Natural killer cell (primary cell): ENCODE results near the gene ZBTB14. TPM values are rescaled to one million over a fixed set of nuclear protein-coding genes. Genes with fewer than 3 reads are reported as not detected.

Source experiments
- ATAC-seq, 3 donors: fragments of 150-1000 bp in 2 of 3; fragments of 200-7000 bp in 1 of 3; cut with Tn5 transposase; 1 replicate in 1 of 3; 2 replicates in 2 of 3; pipeline ENCODE4 v1.10.0; 2021; ENCODE audit warnings: mild to moderate bottlenecking in 2 of 3, moderate library complexity in 2 of 3
- DNase-seq, 2 donors: peaks; one replicate each; pipeline versions ENCODE4 v3.0.0 to v3.0.0-alpha.2; 2013 to 2021; ENCODE audit warnings: mixed read lengths in 1 of 2
- H3K27ac ChIP-seq: one replicate; pipeline ENCODE4 v1.5.1; 2013; ENCODE audit warnings: mild to moderate bottlenecking, low read length
- H3K27me3 ChIP-seq: one replicate; pipeline ENCODE4 v1.6.1; 2013; ENCODE audit warnings: low read length; ENCODE audit not compliant: control insufficient read depth, insufficient read depth
- H3K36me3 ChIP-seq: one replicate; pipeline ENCODE4 v1.6.1; 2013; ENCODE audit warnings: low read length; ENCODE audit not compliant: control insufficient read depth, insufficient read depth
- H3K4me1 ChIP-seq: one replicate; pipeline ENCODE4 v1.6.1; 2013; ENCODE audit warnings: low read length; ENCODE audit not compliant: control insufficient read depth, insufficient read depth
- H3K4me3 ChIP-seq: one replicate; pipeline ENCODE4 v1.5.1; 2013; ENCODE audit warnings: low read length
- H3K9me3 ChIP-seq: one replicate; pipeline ENCODE4 v1.6.1; 2013; ENCODE audit warnings: low read length; ENCODE audit not compliant: control insufficient read depth, insufficient read depth
- H3K27ac Mint-ChIP-seq, 2 donors: one replicate each; pipeline ENCODE4 v1.8.0; 2022; ENCODE audit warnings: mild to moderate bottlenecking in 2 of 2, mixed read lengths in 2 of 2, moderate library complexity in 1 of 2
- H3K27me3 Mint-ChIP-seq, 2 donors: one replicate each; pipeline ENCODE4 v1.8.0; 2022; ENCODE audit warnings: low read depth in 2 of 2, mixed read lengths in 2 of 2
- H3K36me3 Mint-ChIP-seq: one replicate; pipeline ENCODE4 v1.8.0; 2022; ENCODE audit warnings: mixed read lengths
- H3K4me1 Mint-ChIP-seq, 2 donors: one replicate each; pipeline ENCODE4 v1.8.0; 2022; ENCODE audit warnings: mixed read lengths in 2 of 2
- H3K4me3 Mint-ChIP-seq: one replicate; pipeline ENCODE4 v1.8.0; 2022; ENCODE audit warnings: mild to moderate bottlenecking, moderate library complexity, mixed read lengths
- H3K9me3 Mint-ChIP-seq, 2 donors: one replicate each; pipeline ENCODE4 v1.8.0; 2022; ENCODE audit warnings: mixed read lengths in 2 of 2
- WGBS: methylation state at CpG from one replicate; pipeline ENCODE4 v1.1.7; 2013; ENCODE audit warnings: missing lambda C conversion rate; ENCODE audit not compliant: insufficient coverage; 5-methylcytosine and 5-hydroxymethylcytosine counted together
- intact Hi-C: fragments of 100-400 bp; cut with micrococcal nuclease; formaldehyde crosslinking; loops from one replicate; pipeline ENCODE4 v1.14.2; 2022
- total RNA-seq, 4 donors: library from RNA; stranded (reverse); fragments of 120-200 nt in 1 of 4; gene quantifications; one replicate each; pipeline versions ENCODE4 v1.2.3 to v1.2.4, GENCODE V29; 2013 to 2022
- TF ChIP-seq, protein P1 (sequence below): fragments of 200-600 bp; IDR thresholded peaks from one replicate; pipeline ENCODE4 v1.8.0; 2022; ENCODE audit warnings: antibody characterized with exemption

The ZBTB14 gene
- total RNA-seq, 3 donors from 2014 or later (not counting 1 experiment from before 2014, with no cell fraction given): 24.7 to 25.9 (median 25.5) TPM

DNA sequence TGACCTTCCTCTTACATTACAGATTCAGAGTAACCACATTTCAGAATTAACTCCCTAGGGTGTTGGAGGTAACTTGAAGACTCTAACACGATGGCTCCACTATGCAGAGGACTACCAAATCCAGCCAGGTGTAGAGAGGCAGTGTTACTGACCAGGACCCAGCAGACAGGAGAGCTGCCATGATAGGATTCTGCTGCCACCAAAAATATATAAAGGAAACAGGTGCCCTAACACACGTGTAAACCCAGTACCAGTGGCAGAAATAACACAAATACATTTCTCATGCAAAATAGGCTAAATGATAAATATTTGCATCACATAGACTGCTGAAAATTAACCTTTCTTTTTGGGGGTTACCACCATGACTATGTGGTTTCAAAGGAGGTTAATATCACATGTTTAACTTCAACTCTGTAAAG is 7.0 kb downstream of the ZBTB14 start:
- ATAC-seq (no peak), DNase-seq (no peak)
- no peaks in the 10 kb centered on the region for H3K27me3 ChIP-seq
- H3K27ac ChIP-seq: no peak overlapping the region
- Mint-ChIP-seq H3K36me3 (peaks cover 15% of the 10 kb centered on the region), H3K4me1 (peaks cover 8 to 26% of the 10 kb centered on the region in 2 donors), H3K27me3 (no peaks in the 10 kb centered on the region), H3K27ac (no peak overlapping the region), H3K4me3 (no peak overlapping the region), H3K9me3 (no peaks in the 10 kb centered on the region)
- TF ChIP-seq, protein P1, sequence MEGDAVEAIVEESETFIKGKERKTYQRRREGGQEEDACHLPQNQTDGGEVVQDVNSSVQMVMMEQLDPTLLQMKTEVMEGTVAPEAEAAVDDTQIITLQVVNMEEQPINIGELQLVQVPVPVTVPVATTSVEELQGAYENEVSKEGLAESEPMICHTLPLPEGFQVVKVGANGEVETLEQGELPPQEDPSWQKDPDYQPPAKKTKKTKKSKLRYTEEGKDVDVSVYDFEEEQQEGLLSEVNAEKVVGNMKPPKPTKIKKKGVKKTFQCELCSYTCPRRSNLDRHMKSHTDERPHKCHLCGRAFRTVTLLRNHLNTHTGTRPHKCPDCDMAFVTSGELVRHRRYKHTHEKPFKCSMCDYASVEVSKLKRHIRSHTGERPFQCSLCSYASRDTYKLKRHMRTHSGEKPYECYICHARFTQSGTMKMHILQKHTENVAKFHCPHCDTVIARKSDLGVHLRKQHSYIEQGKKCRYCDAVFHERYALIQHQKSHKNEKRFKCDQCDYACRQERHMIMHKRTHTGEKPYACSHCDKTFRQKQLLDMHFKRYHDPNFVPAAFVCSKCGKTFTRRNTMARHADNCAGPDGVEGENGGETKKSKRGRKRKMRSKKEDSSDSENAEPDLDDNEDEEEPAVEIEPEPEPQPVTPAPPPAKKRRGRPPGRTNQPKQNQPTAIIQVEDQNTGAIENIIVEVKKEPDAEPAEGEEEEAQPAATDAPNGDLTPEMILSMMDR: no peak
- H3K9me3 ChIP-seq: no peaks in the 10 kb centered on the region
- H3K4me1 ChIP-seq: peaks cover 3% of the 10 kb centered on the region
- intact Hi-C loops: no loop called here
- peaks cover 20% of the 10 kb centered on the region for H3K36me3 ChIP-seq
- H3K4me3 ChIP-seq: no peak overlapping the region
- WGBS: 88% methylated on average over 2 of the region's 2 CpGs

DNA sequence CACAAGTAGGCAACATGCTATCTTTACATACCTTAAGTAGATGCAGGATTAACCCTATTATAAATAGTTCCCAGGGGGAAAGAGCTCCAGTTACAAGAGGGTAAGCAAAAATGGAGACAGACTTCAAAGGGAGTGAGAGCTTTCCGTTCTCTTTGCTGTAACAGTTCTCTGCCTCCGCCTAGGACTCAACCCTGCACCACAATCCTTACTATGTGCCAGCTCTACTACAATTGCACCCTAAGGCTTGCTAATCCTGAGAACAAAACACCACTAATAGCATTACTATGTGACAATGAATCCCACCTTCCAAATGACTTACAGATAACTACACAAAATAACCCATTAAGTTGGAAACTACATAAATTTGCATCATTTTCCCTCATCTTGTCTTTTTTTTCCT is 7.7 kb downstream of the ZBTB14 start:
- H3K27ac Mint-ChIP-seq: no peak overlapping the region
- 70% methylated on average over 2 of the region's 2 CpGs for WGBS

DNA sequence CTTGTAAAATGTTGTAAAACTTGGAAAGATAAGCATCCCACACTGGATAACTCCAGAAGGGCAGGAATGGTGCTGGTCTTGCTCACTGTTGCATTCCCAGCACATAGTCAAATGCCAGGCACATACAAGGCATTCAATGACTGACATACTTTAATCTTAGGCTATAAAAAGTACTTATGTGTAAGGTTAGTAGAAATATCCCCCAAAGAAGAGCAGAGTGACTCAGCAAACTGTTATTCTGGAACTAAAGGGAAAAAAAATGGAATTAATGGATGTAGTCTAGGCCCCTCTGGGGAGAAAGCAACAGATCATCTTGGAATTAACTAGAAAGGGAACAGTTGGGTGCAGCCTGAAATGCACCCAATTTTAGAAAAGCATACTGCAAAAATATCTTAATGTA is 9.0 kb downstream of the ZBTB14 start:
- H3K4me1 Mint-ChIP-seq: peaks cover 8 to 27% of the 10 kb centered on the region in 2 donors
- H3K9me3 Mint-ChIP-seq: no peaks in the 10 kb centered on the region
- no peak overlapping the region for H3K4me3 Mint-ChIP-seq
- no peak for DNase-seq
- H3K27me3 ChIP-seq: no peaks in the 10 kb centered on the region
- intact Hi-C loops: no loop called here
- no peaks in the 10 kb centered on the region for H3K9me3 ChIP-seq
- peaks cover 9% of the 10 kb centered on the region for H3K36me3 Mint-ChIP-seq
- ATAC-seq: no peak
- no peak overlapping the region for H3K27ac Mint-ChIP-seq
- no peaks in the 10 kb centered on the region for H3K4me1 ChIP-seq
- no peak overlapping the region for H3K4me3 ChIP-seq
- H3K36me3 ChIP-seq: peaks cover 16% of the 10 kb centered on the region
- TF ChIP-seq, protein P1: no peak
- H3K27ac ChIP-seq: no peak overlapping the region
- no peaks in the 10 kb centered on the region for H3K27me3 Mint-ChIP-seq

More for the DNA sequence above, 7.7 kb downstream of the ZBTB14 start:
- no peak overlapping the region for H3K27ac ChIP-seq
- TF ChIP-seq, protein P1: no peak
- Mint-ChIP-seq H3K9me3 (no peaks in the 10 kb centered on the region), H3K36me3 (peaks cover 15% of the 10 kb centered on the region), H3K27me3 (no peaks in the 10 kb centered on the region), H3K4me3 (no peak overlapping the region), H3K4me1 (peaks cover 8 to 23% of the 10 kb centered on the region in 2 donors)
- H3K9me3 ChIP-seq: no peaks in the 10 kb centered on the region
- no peaks in the 10 kb centered on the region for H3K27me3 ChIP-seq
- no peaks in the 10 kb centered on the region for H3K4me1 ChIP-seq
- intact Hi-C loops: no loop called here
- H3K36me3 ChIP-seq: peaks cover 20% of the 10 kb centered on the region
- no peak overlapping the region for H3K4me3 ChIP-seq
- DNase-seq (no peak), ATAC-seq (no peak)

DNA sequence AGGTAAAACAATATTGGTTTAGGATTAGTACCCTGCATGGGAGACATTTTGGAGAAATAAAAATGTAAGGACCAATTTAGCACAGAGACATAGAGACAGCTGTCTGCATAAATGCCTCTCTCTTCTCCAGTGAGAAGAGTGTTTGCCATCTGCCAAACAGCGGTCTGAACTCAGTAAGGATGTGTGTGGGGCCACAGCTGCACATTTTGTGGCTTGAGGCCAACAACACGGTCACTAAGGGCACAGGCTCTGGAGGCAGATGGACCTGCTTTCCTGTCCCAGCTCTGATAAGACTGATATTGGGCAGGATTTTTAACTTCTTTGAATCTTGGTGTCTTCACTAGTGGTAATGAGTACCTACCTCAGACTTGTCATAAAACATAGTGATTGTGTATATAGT is 10.2 kb downstream of the ZBTB14 start:
- TF ChIP-seq, protein P1: no peak
- peaks cover 0 to 3% of the 10 kb centered on the region in 2 donors for H3K9me3 Mint-ChIP-seq
- no peak for ATAC-seq
- H3K4me1 Mint-ChIP-seq: peaks cover 8 to 23% of the 10 kb centered on the region in 2 donors
- intact Hi-C loops: no loop called here
- H3K4me1 ChIP-seq: no peaks in the 10 kb centered on the region
- H3K27me3 ChIP-seq: no peaks in the 10 kb centered on the region
- H3K9me3 ChIP-seq: no peaks in the 10 kb centered on the region
- H3K27ac Mint-ChIP-seq: no peak overlapping the region
- H3K27ac ChIP-seq: no peak overlapping the region
- no peaks in the 10 kb centered on the region for H3K27me3 Mint-ChIP-seq
- H3K36me3 Mint-ChIP-seq: no peaks in the 10 kb centered on the region
- no peak overlapping the region for H3K4me3 ChIP-seq
- peaks cover 5% of the 10 kb centered on the region for H3K36me3 ChIP-seq
- 77% methylated on average over 2 of the region's 2 CpGs for WGBS
- DNase-seq: no peak
- H3K4me3 Mint-ChIP-seq: no peak overlapping the region
